MM.1S (cell line): Measurements from ENCODE around the gene HOXB3.

Source experiments
- CTCF ChIP-seq: fragments of 300-600 bp; sonication (generic); IDR thresholded peaks from 2 replicates; pipeline ENCODE4 v1.5.1; 2016; ENCODE audit warnings: antibody characterized with exemption, low read length, mixed read lengths
- EZH2 ChIP-seq: fragments of 300-600 bp; sonication (generic); optimal IDR thresholded peaks from 2 replicates; pipeline ENCODE3; 2017; ENCODE audit warnings: low read depth, mild to moderate bottlenecking, antibody characterized with exemption, low read length, mixed read lengths
- EZH2phosphoT487 ChIP-seq: fragments of 300-600 bp; sonication (generic); IDR thresholded peaks from 2 replicates; pipeline ENCODE4 v1.6.1; 2018; ENCODE audit warnings: antibody characterized with exemption, low read length

- TF ChIP-seq CTCF (no peak; the same call in 1 of the 2 replicates), EZH2phosphoT487 (no peak), EZH2 (no peak)
Observed at GRCh38 chr17:48523010-48523409, 67.0 kb downstream of the HOXB3 start.
